NB4 (cell line): ENCODE data around the gene MSI2.

Source experiments
- DNase-seq: peaks from one replicate; pipeline ENCODE4 v3.0.0; 2010; ENCODE audit warnings: low read depth
- H3K4me3 ChIP-seq: one replicate; pipeline ENCODE4 v1.5.1; 2011; ENCODE audit warnings: mild to moderate bottlenecking, low read depth, low read length, moderate library complexity
- MYC ChIP-seq: IDR thresholded peaks from 2 replicates; pipeline ENCODE4 v1.6.1; 2011; ENCODE audit warnings: low read depth, low read length
- POLR2A ChIP-seq: IDR thresholded peaks from 2 replicates; pipeline ENCODE4 v1.6.1; 2011; ENCODE audit warnings: mild to moderate bottlenecking; ENCODE audit not compliant: insufficient read length; ENCODE audit errors: extremely low read depth
- TF ChIP-seq, protein P1 (sequence below): IDR thresholded peaks from 2 replicates; pipeline ENCODE4 v1.6.1; 2011; ENCODE audit warnings: low read depth, low read length
- TF ChIP-seq, protein P2 (sequence below): IDR thresholded peaks from one replicate; pipeline ENCODE4 v1.5.1; 2012; ENCODE audit warnings: low read depth, low read length

MSI2 gene

GRCh38 chr17:57432507-57433277, 176.4 kb downstream of the MSI2 start:
- TF ChIP-seq MYC (no peak), POLR2A (no peak)
- TF ChIP-seq, protein P1, sequence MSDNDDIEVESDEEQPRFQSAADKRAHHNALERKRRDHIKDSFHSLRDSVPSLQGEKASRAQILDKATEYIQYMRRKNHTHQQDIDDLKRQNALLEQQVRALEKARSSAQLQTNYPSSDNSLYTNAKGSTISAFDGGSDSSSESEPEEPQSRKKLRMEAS: no peak
- TF ChIP-seq, protein P2, sequence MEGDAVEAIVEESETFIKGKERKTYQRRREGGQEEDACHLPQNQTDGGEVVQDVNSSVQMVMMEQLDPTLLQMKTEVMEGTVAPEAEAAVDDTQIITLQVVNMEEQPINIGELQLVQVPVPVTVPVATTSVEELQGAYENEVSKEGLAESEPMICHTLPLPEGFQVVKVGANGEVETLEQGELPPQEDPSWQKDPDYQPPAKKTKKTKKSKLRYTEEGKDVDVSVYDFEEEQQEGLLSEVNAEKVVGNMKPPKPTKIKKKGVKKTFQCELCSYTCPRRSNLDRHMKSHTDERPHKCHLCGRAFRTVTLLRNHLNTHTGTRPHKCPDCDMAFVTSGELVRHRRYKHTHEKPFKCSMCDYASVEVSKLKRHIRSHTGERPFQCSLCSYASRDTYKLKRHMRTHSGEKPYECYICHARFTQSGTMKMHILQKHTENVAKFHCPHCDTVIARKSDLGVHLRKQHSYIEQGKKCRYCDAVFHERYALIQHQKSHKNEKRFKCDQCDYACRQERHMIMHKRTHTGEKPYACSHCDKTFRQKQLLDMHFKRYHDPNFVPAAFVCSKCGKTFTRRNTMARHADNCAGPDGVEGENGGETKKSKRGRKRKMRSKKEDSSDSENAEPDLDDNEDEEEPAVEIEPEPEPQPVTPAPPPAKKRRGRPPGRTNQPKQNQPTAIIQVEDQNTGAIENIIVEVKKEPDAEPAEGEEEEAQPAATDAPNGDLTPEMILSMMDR: no peak
- no peak for DNase-seq
- H3K4me3 ChIP-seq: no peak overlapping the region

DNA sequence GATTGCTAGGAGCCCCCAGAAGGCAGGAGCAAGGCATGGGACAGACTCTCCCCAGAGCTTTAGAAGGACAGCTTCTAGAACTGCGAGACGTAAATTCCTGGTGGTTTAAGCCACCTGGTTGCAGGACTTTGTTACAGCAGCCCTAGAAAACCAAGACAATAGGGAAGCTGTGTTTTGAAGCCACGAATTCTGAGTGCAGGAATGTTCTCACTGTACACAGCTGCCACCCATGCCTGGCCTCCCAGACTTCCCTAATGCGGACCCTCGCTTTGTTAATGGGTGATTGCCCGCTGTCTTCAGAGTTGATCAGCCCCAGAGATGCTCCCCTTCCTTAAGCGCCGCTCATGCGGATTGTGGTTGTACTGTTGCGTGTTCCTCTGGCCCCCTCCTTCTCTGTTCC, 177.1 kb downstream of the MSI2 start:
- no peak for DNase-seq
- no peak overlapping the region for H3K4me3 ChIP-seq
- no peak for TF ChIP-seq POLR2A
- TF ChIP-seq, protein P1: no peak
- TF ChIP-seq MYC: no peak
- TF ChIP-seq, protein P2: no peak

DNA sequence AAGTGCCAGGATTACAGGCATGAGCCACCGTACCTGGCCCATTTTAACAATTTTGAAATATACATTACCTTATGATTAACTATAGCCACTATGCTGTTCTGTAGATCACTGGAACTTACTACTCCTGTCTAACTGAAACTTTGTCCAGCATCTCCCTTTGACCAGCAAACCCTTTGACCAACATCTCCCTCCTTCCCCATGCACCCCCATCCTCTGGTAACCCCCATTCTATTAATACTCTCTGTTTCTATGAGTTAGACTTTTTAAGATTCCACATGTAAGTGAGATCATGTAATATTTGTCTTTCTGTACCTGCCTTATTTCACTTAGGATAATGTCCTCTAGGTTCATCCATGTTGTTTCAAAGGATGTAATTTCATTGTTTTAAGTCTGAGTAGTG, 178.0 kb downstream of the MSI2 start:
- DNase-seq: no peak
- H3K4me3 ChIP-seq: no peak overlapping the region
- no peak for TF ChIP-seq MYC
- TF ChIP-seq, protein P2: no peak
- TF ChIP-seq, protein P1: no peak
- no peak for TF ChIP-seq POLR2A

GRCh38 chr17:57436565-57436964, 180.2 kb downstream of the MSI2 start:
- H3K4me3 ChIP-seq: no peak overlapping the region
- TF ChIP-seq, protein P2: no peak
- no peak for TF ChIP-seq MYC
- TF ChIP-seq, protein P1: no peak
- no peak for TF ChIP-seq POLR2A
- no peak for DNase-seq

- H3K4me3 ChIP-seq: no peak overlapping the region
- no peak for DNase-seq
- TF ChIP-seq, protein P1: no peak
- no peak for TF ChIP-seq POLR2A
- TF ChIP-seq, protein P2: no peak
- no peak for TF ChIP-seq MYC
Observed at GRCh38 chr17:57438066-57438731, 181.9 kb downstream of the MSI2 start.
